HFFc6 (cell line): ENCODE data around the gene LRRC8D. TPM values are rescaled to one million over a fixed set of nuclear protein-coding genes. Genes with fewer than 3 reads are reported as not detected.

ENCODE experiments used
- DNase-seq: peaks from one replicate; pipeline ENCODE4 v3.0.0-alpha.2; 2018
- H3K27ac Mint-ChIP-seq: 2 replicates; pipeline ENCODE4 v1.8.0; 2020; ENCODE audit warnings: mild to moderate bottlenecking, mixed read lengths
- H3K27me3 Mint-ChIP-seq: 2 replicates; pipeline ENCODE4 v1.8.0; 2021; ENCODE audit warnings: mild to moderate bottlenecking, moderate library complexity, mixed read lengths; ENCODE audit not compliant: insufficient read depth
- H3K36me3 Mint-ChIP-seq: 2 replicates; pipeline ENCODE4 v1.8.0; 2021; ENCODE audit warnings: low read depth, mixed read lengths
- H3K4me1 Mint-ChIP-seq: 2 replicates; pipeline ENCODE4 v1.8.0; 2020; ENCODE audit warnings: low read depth, mixed read lengths
- H3K4me3 Mint-ChIP-seq: 2 replicates; pipeline ENCODE4 v1.8.0; 2020; ENCODE audit warnings: mild to moderate bottlenecking, moderate library complexity, mixed read lengths
- H3K9me3 Mint-ChIP-seq: 2 replicates; pipeline ENCODE4 v1.8.0; 2020; ENCODE audit warnings: mild to moderate bottlenecking, mixed read lengths
- CTCF ChIP-seq: fragments of 200-600 bp; sonication (generic); IDR thresholded peaks from 2 replicates; pipeline ENCODE4 v1.5.0; 2021; ENCODE audit warnings: antibody characterized with exemption, mild to moderate bottlenecking
- total RNA-seq, 6 experiments: library from RNA; stranded (reverse); fragmentation: NEBNext Ultra II Directional; extraction: Animal tissue kit (Norgen Biotek cat#: 25700); gene quantifications; 2 replicates in 1 of 6; 3 replicates in 5 of 6; pipeline ENCODE4 v1.2.3, GENCODE V29; 2021

The LRRC8D gene
- total RNA-seq, 6 experiments from 2014 or later, result 33.5 to 46.7 (median 41.8) TPM

GRCh38 chr1:89844241-89844807 is 23.5 kb downstream of the LRRC8D start:
- Mint-ChIP-seq H3K9me3 (no peaks in the 10 kb centered on the region), H3K4me1 (peaks cover 50% of the 10 kb centered on the region), H3K36me3 (peaks cover 21% of the 10 kb centered on the region; the same call in 1 of the 2 replicates), H3K27ac (peak overlapping the region; percentile 94), H3K4me3 (peak overlapping the region; percentile 89), H3K27me3 (no peaks in the 10 kb centered on the region; the same call in 1 of the 2 replicates)
- DNase-seq, result peak; percentile 22
- no peak for TF ChIP-seq CTCF

GRCh38 chr1:89844860-89845259 is 24.0 kb downstream of the LRRC8D start:
- peak overlapping the region; percentile 94 for H3K27ac Mint-ChIP-seq
- peak overlapping the region; percentile 89 for H3K4me3 Mint-ChIP-seq
- H3K36me3 Mint-ChIP-seq, result peaks cover 21% of the 10 kb centered on the region; the same call in 1 of the 2 replicates
- H3K27me3 Mint-ChIP-seq, result no peaks in the 10 kb centered on the region; the same call in 1 of the 2 replicates
- DNase-seq, result no peak
- peaks cover 50% of the 10 kb centered on the region for H3K4me1 Mint-ChIP-seq
- no peaks in the 10 kb centered on the region for H3K9me3 Mint-ChIP-seq
- TF ChIP-seq CTCF, result no peak

GRCh38 chr1:89847191-89847729 is 26.4 kb downstream of the LRRC8D start:
- peaks cover 60% of the 10 kb centered on the region for H3K4me1 Mint-ChIP-seq
- no peaks in the 10 kb centered on the region for H3K9me3 Mint-ChIP-seq
- TF ChIP-seq CTCF, result no peak
- H3K27ac Mint-ChIP-seq, result no peak overlapping the region
- H3K36me3 Mint-ChIP-seq, result peaks cover 26% of the 10 kb centered on the region; the same call in 1 of the 2 replicates
- DNase-seq, result no peak
- H3K4me3 Mint-ChIP-seq, result no peak overlapping the region
- no peaks in the 10 kb centered on the region for H3K27me3 Mint-ChIP-seq

- no peaks in the 10 kb centered on the region for H3K9me3 Mint-ChIP-seq
- H3K36me3 Mint-ChIP-seq, result peaks cover 18% of the 10 kb centered on the region; the same call in 1 of the 2 replicates
- H3K27me3 Mint-ChIP-seq, result no peaks in the 10 kb centered on the region
- H3K4me3 Mint-ChIP-seq, result no peak overlapping the region
- peaks cover 36% of the 10 kb centered on the region for H3K4me1 Mint-ChIP-seq
- peak; percentile 39 for DNase-seq
- no peak for TF ChIP-seq CTCF
- peak overlapping the region; percentile 7; the same call in 1 of the 2 replicates for H3K27ac Mint-ChIP-seq
These were observed 30.1 kb downstream of the LRRC8D start for GRCh38 chr1:89850844-89851415.

- H3K4me3 Mint-ChIP-seq, result no peak overlapping the region
- DNase-seq, result no peak
- no peak for TF ChIP-seq CTCF
- H3K27ac Mint-ChIP-seq, result no peak overlapping the region
- H3K4me1 Mint-ChIP-seq, result peaks cover 13% of the 10 kb centered on the region
- H3K9me3 Mint-ChIP-seq, result no peaks in the 10 kb centered on the region
- H3K27me3 Mint-ChIP-seq, result no peaks in the 10 kb centered on the region
- peaks cover 5% of the 10 kb centered on the region; the same call in 1 of the 2 replicates for H3K36me3 Mint-ChIP-seq
These were observed 33.3 kb downstream of the LRRC8D start for GRCh38 chr1:89854140-89854539.
